GM12864 (cell line): ENCODE measurements around the gene HSPA12A.

ENCODE experiments used
- DNase-seq: peaks from one replicate; pipeline ENCODE4 v3.0.0-alpha.2; 2011; ENCODE audit warnings: low read depth
- H3K4me3 ChIP-seq: 2 replicates; pipeline ENCODE4 v1.5.1; 2011; ENCODE audit warnings: mild to moderate bottlenecking, low read depth, low read length, control low read depth
- TF ChIP-seq, protein P1 (sequence below): IDR thresholded peaks from 2 replicates; pipeline ENCODE4 v1.5.1; 2011; ENCODE audit warnings: low read depth, mild to moderate bottlenecking, moderate library complexity, low read length, control low read depth, inconsistent platforms; ENCODE audit errors: missing control alignments

HSPA12A gene

DNA sequence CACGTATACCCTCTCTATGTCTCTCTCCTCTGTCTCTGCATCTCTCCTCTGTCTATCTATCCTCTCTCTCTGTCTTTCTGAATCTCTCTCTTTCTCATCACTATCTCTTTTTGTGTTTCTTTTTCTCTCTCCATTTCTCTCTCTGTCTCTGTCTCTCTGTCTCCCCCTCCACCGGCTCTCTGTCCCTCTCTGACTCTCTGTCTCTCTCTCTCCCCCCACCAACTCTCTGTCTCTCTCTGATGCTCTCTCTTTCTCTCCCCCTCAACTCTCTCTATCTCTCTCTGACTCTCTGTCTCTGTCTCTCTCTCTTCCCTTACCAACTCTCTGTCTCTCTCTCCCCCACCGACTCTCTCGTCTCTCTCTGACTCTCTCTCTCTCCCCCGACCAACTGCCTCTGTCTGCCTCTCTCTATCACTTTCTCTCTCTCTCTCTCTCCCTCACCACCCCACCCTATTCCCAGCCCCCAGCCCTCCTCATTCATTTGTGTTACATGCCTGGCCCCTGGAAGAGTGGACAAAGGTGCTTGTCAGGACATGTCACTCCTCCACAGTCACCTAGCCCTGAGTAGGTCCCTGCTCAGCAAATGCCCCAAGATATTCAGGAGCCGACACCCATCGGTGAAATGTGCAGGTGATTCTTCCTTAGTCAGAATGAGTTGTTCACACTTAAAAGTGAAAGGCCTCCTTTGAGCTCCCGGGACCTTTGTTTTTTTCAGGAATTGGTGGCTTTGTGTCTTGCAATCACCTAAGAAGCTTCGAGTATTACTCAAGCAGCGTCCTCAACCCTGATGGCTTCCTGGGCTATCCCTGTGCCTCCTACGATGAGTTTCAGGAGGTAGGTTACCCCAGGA, 108.0 kb downstream of the HSPA12A start:
- H3K4me3 ChIP-seq, result no peak overlapping the region
- no peak for DNase-seq
- TF ChIP-seq, protein P1, sequence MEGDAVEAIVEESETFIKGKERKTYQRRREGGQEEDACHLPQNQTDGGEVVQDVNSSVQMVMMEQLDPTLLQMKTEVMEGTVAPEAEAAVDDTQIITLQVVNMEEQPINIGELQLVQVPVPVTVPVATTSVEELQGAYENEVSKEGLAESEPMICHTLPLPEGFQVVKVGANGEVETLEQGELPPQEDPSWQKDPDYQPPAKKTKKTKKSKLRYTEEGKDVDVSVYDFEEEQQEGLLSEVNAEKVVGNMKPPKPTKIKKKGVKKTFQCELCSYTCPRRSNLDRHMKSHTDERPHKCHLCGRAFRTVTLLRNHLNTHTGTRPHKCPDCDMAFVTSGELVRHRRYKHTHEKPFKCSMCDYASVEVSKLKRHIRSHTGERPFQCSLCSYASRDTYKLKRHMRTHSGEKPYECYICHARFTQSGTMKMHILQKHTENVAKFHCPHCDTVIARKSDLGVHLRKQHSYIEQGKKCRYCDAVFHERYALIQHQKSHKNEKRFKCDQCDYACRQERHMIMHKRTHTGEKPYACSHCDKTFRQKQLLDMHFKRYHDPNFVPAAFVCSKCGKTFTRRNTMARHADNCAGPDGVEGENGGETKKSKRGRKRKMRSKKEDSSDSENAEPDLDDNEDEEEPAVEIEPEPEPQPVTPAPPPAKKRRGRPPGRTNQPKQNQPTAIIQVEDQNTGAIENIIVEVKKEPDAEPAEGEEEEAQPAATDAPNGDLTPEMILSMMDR, result no peak

DNA sequence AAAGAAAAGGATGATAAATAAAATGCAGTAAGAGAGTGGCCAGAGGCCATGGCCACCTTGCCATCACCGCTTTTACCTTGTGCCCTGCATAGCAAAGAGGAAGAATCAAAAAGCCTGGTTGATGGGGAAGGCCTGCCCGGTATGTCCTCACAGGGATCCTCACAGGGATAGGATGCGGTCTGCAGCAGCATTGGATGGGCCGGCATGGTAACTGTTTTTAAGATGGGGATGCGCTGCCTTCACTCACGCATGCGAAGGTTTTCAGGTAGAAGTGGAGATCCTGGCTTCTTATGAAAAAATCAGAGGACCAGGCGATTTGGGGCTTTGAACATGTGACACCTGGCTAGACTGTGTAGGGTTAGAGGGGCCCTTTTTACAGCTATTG, 109.2 kb downstream of the HSPA12A start:
- H3K4me3 ChIP-seq, result no peak overlapping the region
- no peak for DNase-seq
- TF ChIP-seq, protein P1, result no peak

DNA sequence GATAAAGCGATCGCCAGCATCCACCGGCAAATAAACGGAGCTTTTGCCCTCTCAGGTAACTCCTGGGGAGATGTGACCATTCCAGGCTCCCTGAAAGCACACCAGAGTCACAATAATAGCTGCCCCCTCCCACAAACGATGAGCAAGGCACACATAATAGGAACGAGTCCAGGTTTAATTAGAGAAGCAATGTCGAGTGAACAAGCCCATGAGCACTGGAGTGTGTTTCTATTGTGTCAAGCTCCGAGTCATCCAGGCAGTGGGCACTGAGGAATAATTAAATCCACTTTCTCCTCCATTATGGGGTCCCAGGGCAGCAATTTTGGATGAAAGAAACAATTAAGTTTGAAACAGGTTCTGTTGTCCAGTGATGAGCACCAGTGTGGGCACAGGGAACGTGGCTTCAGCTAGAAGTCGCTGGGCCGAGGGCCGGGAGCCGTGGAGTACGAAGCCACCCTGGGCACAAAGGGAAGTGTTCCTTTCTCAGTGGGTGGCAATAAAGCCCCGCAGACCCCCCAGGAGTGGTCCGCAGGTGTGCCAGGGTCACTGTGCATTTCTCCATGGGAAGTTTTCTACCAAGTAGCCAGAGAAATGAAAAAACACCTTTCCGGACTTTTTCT, 109.7 kb downstream of the HSPA12A start:
- no peak for DNase-seq
- H3K4me3 ChIP-seq, result no peak overlapping the region
- TF ChIP-seq, protein P1, result no peak

DNA sequence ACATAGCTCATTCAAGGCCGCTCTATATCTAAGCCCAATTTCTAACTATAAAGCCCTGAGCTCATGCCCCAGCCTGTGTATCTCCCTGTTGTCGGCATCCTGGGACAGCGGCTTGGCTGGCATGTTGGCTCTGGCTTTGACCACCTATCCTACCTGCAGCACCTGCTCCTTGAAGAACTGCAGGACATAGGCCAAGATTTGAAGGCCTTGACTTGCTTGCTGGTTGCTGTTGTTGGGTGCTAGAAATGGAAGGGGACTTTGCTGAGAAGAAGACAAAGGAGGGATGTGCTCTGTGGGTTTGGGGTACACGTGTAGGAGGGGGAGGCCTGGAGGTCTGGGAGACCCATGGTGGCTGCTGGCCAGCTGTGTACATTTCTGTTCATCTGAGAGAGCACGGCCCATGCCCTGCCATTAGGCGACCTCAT, 110.5 kb downstream of the HSPA12A start:
- TF ChIP-seq, protein P1, result no peak
- no peak overlapping the region for H3K4me3 ChIP-seq
- no peak for DNase-seq

DNA sequence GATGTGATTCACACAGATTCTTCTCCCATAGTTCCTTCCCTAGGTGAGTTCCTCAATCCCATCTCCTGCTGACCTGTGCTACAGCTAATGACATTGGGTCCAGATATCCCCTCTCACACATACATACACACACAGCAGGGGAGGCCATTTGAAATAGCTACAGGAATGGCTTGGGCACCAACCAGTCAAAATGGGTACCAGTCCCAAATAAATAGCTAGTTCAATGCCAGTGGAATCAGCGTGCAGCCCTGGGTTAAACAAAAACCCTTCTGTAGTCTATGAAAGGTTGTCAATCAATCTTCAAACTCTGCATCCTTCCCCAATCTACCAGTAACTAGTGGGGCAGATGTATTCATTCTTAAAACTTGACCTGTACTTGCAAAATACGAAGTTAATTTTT, 112.3 kb downstream of the HSPA12A start:
- DNase-seq, result no peak
- H3K4me3 ChIP-seq, result no peak overlapping the region
- TF ChIP-seq, protein P1, result no peak

DNA sequence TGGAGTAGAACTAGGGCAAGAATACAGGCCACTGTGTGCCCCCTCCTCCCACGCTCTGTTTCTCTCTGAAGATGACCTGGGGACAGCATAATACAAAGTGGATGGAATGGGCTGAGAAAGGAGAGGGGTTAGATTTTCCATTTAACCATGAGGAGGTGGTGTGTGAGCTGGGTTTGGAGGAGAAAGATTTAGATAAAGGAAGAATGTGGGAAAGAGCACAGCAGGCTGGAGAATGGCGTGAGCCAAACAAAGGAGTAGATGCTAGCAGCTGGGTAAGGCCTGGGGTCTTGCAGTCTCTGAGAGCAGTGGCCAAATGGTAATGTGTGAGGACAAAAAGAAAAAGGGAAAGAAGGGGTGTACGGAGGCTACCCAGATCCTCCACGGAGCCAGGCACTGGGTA, 113.0 kb downstream of the HSPA12A start:
- TF ChIP-seq, protein P1, result no peak
- no peak for DNase-seq
- no peak overlapping the region for H3K4me3 ChIP-seq
